Measurements from ENCODE around the gene NDUFB3. TPM values are rescaled to one million over a fixed set of nuclear protein-coding genes. Genes with fewer than 3 reads are reported as not detected.

Gene NDUFB3
- total and polyA plus RNA-seq, 2 donors (not counting 3 experiments of a cell fraction or from before 2014, with no cell fraction given), result 65.6 to 96.7 TPM

GRCh38 chr2:201105759-201106158, 34.0 kb downstream of the NDUFB3 start:
- Histone ChIP-seq H3K79me2 (ENCODE audit: control insufficient read depth, insufficient read depth, low read length) (no peaks in the 10 kb centered on the region), H3K36me3 (ENCODE audit: control insufficient read depth in 2 of 2, extremely low read depth in 1 of 2, insufficient read depth in 2 of 2, low read length in 2 of 2) (no peaks in the 10 kb centered on the region), H3K9me3 (replicated peaks; ENCODE audit: control insufficient read depth, insufficient read depth, low read length) (no peaks in the 10 kb centered on the region), H3K9ac (replicated peaks; ENCODE audit: extremely low read depth, insufficient read depth, low read length) (no peak overlapping the region), H3K4me2 (ENCODE audit: insufficient read depth, low read length) (no peak overlapping the region), H3K4me3 (replicated peaks in 1 of 3; ENCODE audit: insufficient read depth in 1 of 3, low read depth in 1 of 3, low read length in 3 of 3) (no peak overlapping the region), H2AFZ (ENCODE audit: low read depth, low read length) (no peak overlapping the region), H3K9me1 (replicated peaks; ENCODE audit: control insufficient read depth, extremely low read depth, insufficient read depth, low read length) (no peaks in the 10 kb centered on the region), H3K27ac (ENCODE audit: insufficient read depth, low read depth, low read length) (no peak overlapping the region), H4K20me1 (replicated peaks; ENCODE audit: control insufficient read depth, extremely low read depth, insufficient read depth, low read length) (no peaks in the 10 kb centered on the region), H3K4me1 (ENCODE audit: control insufficient read depth, extremely low read depth, insufficient read depth, low read length) (no peaks in the 10 kb centered on the region), H3K27me3 (ENCODE audit: control insufficient read depth in 2 of 2, insufficient read depth in 2 of 2, low read length in 2 of 2) (no peaks in the 10 kb centered on the region)
- FAIRE-seq, result no peak
- TF ChIP-seq CTCF (IDR thresholded peaks at IDR 0.05; ENCODE audit: extremely low read depth in 1 of 2, insufficient read depth in 1 of 2, low read depth in 1 of 2, low read length in 2 of 2) (no peak), POLR2A (IDR thresholded peaks at IDR 0.05; ENCODE audit: low read depth, low read length) (no peak), POLR2AphosphoS5 (IDR thresholded peaks at IDR 0.05; ENCODE audit: insufficient read depth, low read depth, low read length) (no peak), MAX (IDR thresholded peaks at IDR 0.05; ENCODE audit: insufficient read depth, insufficient read length) (no peak)
- POLR2A ChIA-PET, result no interaction called here
- dilution Hi-C loops (cut with MboI; ENCODE audit: extremely low pct_ligation_motif_present, low sequenced_read_pairs) (no loop called here), intact Hi-C loops (cut with micrococcal nuclease) (no loop called here)
- CTCF ChIA-PET, result interaction anchor here (1.7 kb wide), 1 partner anchor 72 kb away, joined by 3 read pairs; no protein-coding TSS in a partner anchor
- BruUV-seq (replicated peaks), result no TSS peak
- no peak for DNase-seq (ENCODE audit: low read depth, low spot score)

GRCh38 chr2:201107624-201108023, 35.8 kb downstream of the NDUFB3 start:
- Histone ChIP-seq H3K27me3 (ENCODE audit: control insufficient read depth in 2 of 2, insufficient read depth in 2 of 2, low read length in 2 of 2) (no peaks in the 10 kb centered on the region), H4K20me1 (replicated peaks; ENCODE audit: control insufficient read depth, extremely low read depth, insufficient read depth, low read length) (no peaks in the 10 kb centered on the region), H3K9me1 (replicated peaks; ENCODE audit: control insufficient read depth, extremely low read depth, insufficient read depth, low read length) (no peaks in the 10 kb centered on the region), H2AFZ (ENCODE audit: low read depth, low read length) (no peak overlapping the region), H3K79me2 (ENCODE audit: control insufficient read depth, insufficient read depth, low read length) (no peaks in the 10 kb centered on the region), H3K27ac (ENCODE audit: insufficient read depth, low read depth, low read length) (no peak overlapping the region), H3K9ac (replicated peaks; ENCODE audit: extremely low read depth, insufficient read depth, low read length) (no peak overlapping the region), H3K4me2 (ENCODE audit: insufficient read depth, low read length) (no peak overlapping the region), H3K4me3 (replicated peaks in 1 of 3; ENCODE audit: insufficient read depth in 1 of 3, low read depth in 1 of 3, low read length in 3 of 3) (no peak overlapping the region), H3K4me1 (ENCODE audit: control insufficient read depth, extremely low read depth, insufficient read depth, low read length) (no peaks in the 10 kb centered on the region), H3K9me3 (replicated peaks; ENCODE audit: control insufficient read depth, insufficient read depth, low read length) (no peaks in the 10 kb centered on the region), H3K36me3 (ENCODE audit: control insufficient read depth in 2 of 2, extremely low read depth in 1 of 2, insufficient read depth in 2 of 2, low read length in 2 of 2) (no peaks in the 10 kb centered on the region)
- FAIRE-seq, result no peak
- POLR2A ChIA-PET, result interaction anchor here (0.7 kb wide), 1 partner anchor 37 kb away, joined by 4 read pairs; no protein-coding TSS in a partner anchor
- dilution Hi-C loops (cut with MboI; ENCODE audit: extremely low pct_ligation_motif_present, low sequenced_read_pairs) (no loop called here), intact Hi-C loops (cut with micrococcal nuclease) (no loop called here)
- TF ChIP-seq EZH2 (IDR thresholded peaks at IDR 0.05; ENCODE audit: borderline replicate concordance, low read depth, low read length, severe bottlenecking) (no peak), POLR2A (IDR thresholded peaks at IDR 0.05; ENCODE audit: low read depth, low read length) (no peak), JUN (IDR thresholded peaks at IDR 0.05; ENCODE audit: borderline replicate concordance, insufficient read depth, insufficient read length, low read depth) (no peak), GATA2 (IDR thresholded peaks at IDR 0.05; ENCODE audit: insufficient read depth, insufficient read length, low read depth, low read length) (no peak), FOS (IDR thresholded peaks at IDR 0.05; ENCODE audit: borderline replicate concordance, insufficient read depth, low read length) (no peak), POLR2AphosphoS5 (IDR thresholded peaks at IDR 0.05; ENCODE audit: insufficient read depth, low read depth, low read length) (no peak), MAX (IDR thresholded peaks at IDR 0.05; ENCODE audit: insufficient read depth, insufficient read length) (no peak), CTCF (IDR thresholded peaks at IDR 0.05; ENCODE audit: extremely low read depth in 1 of 2, insufficient read depth in 1 of 2, low read depth in 1 of 2, low read length in 2 of 2) (no peak), MYC (IDR thresholded peaks at IDR 0.05; ENCODE audit: low read depth, low read length) (no peak)
- no TSS peak for BruUV-seq (replicated peaks)
- no peak for DNase-seq (ENCODE audit: low read depth, low spot score)
- CTCF ChIA-PET, result interaction anchor here (1.0 to 1.1 kb wide), 2 partner anchors 23 to 50 kb away, joined by 3 to 4 read pairs; no protein-coding TSS in a partner anchor
